HG03432 (cell line): ENCODE measurements around the gene ANXA3.
"Not testable (repeated sequence)": the region's sequence is repeated elsewhere in the genome, so short reads cannot be mapped to it uniquely, and the experiment has no call there.

Source experiments
- ATAC-seq: cut with Tn5 transposase; IDR thresholded peaks from one replicate; pipeline ENCODE4 v1.9.1; 2021; ENCODE audit warnings: mild to moderate bottlenecking, moderate library complexity; ENCODE audit not compliant: unreplicated experiment

Gene ANXA3

DNA sequence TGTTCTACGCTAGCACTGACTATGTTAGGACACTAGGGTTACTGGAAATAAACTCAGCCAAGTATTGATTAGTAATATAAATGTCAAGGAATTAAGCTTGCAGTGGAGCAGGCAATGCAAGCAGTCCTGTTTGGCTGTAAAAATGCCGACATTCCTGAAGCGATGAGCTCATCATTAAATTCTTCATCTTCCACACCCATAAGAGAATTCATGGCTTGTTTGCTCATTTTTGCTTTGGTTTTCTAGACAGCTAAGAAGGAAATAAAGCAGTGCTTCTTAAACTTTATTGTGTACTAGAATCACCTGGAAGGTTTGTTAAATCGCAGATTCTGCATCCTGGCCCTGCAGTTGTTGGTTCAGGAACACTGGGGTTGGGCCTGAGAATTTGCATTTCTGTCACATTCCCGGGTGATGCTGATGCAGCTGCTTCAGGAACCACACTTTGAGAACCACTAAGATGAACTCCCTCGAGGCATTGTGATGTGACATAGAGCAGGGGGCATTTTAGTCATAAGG lies 17.8 kb downstream of the ANXA3 start:
- no peak for ATAC-seq

DNA sequence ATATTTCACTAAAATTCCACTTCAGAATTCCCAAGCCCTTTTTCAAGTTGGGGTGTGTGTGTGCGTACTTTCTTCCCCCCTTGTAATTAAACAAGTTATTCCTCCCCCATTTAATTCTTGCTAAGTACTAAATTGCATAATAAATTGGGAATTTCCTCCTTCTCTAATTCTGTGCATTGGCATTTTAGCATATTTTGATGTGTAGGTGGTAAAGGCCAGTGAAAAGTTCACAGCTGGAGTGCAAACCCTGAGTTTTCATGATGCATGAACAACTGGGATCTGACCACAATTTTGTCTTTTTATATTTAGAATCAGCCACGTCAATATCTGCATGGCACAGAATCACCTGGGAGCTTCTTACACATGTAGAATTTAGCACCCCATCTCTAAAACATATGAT lies 18.5 kb downstream of the ANXA3 start:
- ATAC-seq = no peak

DNA sequence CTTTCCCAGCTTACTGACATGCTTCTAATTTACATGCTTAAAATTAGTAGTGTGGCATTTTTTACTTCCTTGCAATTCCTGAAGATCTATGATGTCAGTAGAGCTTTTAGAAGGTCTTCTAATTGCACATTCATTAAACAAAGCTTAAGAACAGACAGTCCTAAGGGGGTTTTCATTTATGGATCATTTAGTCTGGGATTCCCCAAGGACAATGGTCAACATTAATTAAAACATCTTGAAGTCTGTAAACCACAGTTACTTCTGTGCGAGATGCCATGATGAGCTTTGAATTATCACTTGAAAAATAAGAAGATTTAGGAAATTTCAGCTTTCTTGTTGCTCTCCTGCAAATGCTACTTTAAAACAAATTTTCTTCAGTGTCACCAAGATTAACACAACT lies 20.2 kb downstream of the ANXA3 start:
- ATAC-seq = no peak

DNA sequence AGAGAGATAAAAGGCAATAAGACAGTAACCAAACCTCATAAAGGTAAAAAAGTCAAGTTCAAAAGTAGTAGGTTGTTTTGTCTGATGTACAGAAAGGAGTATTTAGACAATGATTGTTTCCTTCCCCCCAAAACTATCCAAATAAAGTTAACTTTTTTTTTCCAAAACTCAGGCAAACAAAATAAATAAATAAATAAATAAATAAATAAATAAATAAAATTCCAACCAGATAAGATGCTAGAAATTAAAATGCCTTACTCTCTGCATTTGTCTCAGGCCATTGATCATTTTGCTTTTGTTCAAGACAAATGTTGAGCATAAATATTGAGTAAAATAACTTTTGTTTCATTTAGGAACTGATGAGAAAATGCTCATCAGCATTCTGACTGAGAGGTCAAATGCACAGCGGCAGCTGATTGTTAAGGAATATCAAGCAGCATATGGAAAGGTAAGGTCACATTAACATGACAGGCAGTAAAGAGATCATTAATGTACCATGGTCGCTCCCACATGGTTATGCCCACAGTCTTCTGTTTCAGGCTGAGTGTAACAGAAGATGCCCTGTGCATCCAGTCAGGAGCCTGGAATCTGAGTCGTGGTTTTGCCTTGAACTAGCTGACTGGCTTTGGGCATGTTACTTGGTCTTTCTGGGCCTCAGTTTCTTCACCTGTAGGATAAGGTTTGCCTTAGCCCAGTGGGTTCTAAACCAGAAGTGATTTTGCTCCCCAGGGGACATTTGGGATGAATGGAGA lies 27.3 kb downstream of the ANXA3 start:
- no peak for ATAC-seq

DNA sequence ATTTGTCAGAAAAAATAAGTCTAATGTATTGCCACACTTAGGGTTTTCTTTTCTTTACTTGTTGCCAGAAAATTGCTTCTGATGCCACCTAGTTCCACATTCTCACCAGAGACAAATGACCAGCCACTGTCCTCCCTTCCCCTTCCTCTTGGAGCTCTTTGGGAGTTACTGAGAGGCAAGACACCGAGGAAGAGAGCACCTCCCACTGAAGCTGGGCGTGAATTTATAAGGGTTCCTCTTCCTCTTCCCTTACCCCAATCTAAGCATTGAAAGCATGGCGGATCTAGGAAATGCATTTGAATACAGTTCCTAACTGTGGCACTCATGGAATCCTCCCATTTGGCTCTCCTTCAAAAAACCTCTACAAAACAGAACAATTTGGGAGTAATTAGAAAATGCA lies 30.0 kb downstream of the ANXA3 start:
- ATAC-seq = no peak

DNA sequence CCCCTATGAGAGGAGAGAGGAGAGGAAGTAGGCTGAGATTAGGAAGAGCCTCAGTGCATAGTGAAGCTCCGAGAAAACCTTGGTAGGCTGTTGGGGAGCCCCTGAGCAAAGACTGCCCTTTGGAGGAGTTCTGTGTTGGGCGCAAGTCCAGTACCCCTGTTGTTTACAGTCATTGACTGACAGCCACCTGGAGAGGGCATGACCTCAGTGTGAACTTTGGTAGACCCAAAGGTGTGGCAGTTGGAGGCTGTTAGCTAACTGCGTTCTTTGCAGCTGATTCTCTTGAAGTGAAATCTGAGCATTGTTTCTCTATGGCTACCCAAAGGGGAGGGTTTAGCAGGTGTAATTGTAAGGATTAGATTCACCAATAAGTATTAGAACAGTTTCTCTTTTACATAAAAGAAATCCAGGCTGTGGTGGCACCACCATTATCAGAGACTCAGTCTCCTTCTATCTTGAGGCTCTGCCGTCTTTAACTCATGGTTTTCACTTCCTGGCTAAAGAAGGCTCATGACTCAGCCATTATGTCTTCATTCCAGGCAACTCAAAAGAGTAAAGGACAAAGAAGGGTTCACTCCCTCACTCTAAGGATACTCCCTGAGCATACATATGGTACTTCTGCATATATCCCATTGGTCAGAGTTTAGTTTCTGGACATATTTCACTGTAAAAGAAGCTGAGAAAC lies 33.4 kb downstream of the ANXA3 start:
- ATAC-seq = no peak

DNA sequence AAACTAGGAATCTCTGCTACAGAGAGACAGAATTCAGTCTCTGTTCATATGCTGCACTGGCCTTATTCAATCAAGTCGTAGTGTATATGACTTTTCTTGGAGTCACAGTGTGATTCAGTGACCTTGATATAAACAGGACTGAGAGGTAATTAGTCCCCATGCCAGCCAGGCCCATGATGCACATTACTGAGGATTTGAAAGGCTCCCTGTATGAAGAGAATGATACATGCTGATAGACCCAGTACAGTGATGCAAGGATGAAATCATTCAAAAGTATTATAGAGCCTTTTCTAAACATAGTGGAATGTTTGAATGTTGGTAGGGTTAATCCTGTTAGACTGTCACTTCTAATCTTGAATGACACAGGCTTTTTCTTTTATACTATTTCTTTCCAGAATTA lies 34.1 kb downstream of the ANXA3 start:
- ATAC-seq = no peak

DNA sequence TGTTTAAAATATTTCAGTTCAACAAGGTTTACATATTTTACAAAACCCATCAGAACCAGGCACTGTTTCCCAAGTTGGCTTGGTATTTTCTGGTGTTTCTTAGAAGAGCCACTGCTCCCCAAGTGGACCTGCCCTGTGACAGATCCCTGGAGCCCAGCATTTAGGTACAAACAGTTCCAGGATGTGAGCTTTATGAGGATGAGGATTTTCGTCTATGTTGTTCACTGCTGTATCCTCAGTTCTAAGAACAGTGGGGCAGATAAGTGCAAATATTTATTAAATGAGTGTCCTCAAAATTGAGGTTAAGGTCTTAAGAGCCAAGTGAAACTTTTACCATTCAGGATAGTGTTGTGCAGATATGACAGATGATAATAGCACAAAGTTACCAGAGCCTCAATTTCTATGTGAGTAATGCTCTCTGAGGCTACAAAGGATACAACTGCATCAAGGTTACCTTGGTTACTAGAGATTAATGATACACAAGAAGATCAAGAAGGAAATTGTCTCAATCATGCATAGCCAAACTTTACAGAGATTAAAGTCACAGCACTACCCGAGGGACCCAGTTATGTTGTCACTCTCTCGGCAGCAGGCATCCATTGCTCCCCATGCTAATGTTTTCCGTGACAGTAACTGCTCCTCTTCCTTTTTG lies 37.5 kb downstream of the ANXA3 start:
- ATAC-seq = no peak

DNA sequence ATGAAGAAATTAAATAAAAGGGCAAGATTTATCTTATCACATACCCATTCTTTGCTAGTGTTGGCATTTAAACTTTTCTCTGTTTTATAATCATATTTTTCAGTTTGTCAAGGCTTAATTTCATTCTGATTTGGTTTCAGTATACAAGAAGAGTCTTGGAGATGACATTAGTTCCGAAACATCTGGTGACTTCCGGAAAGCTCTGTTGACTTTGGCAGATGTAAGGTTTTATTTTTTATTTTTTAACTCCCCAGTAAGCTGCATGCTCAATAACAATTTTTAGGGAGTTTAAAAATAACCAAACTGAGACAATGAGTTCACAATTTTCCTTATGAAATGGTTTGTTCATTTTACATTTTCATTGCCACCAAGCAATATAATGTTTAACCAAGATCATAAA lies 39.8 kb downstream of the ANXA3 start:
- no peak for ATAC-seq

DNA sequence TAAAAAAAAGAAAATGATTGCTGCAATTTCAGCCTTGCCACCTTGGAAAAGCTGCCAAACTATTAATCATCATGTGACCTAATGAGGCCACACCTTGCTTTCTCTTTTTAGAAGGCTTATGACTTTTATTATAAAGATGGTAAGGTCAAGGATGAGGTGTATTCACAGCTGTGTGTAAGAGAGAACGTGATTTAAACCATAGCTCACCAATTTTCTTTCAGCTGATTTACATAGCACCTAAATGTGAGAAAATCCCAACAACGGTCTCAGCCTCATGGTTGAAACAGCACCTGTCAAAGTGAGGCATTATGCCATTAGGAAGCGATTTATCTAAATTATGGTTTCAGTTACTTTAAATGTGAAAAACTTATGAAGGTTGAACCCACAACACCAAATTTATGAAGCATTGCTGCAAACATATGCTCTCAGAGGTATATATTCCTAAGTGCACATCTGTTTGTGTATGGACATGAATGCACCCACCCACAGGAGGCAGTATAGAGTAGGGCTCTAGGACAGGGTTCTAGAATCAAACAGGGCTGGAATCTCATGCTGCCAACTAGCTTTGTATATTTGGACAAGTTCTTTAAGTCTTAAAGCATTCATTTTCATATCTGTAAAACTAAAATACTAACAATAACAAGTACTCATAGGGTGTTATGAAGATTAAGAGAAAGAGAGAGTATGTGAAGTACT lies 40.7 kb downstream of the ANXA3 start:
- peak; percentile 65 for ATAC-seq

DNA sequence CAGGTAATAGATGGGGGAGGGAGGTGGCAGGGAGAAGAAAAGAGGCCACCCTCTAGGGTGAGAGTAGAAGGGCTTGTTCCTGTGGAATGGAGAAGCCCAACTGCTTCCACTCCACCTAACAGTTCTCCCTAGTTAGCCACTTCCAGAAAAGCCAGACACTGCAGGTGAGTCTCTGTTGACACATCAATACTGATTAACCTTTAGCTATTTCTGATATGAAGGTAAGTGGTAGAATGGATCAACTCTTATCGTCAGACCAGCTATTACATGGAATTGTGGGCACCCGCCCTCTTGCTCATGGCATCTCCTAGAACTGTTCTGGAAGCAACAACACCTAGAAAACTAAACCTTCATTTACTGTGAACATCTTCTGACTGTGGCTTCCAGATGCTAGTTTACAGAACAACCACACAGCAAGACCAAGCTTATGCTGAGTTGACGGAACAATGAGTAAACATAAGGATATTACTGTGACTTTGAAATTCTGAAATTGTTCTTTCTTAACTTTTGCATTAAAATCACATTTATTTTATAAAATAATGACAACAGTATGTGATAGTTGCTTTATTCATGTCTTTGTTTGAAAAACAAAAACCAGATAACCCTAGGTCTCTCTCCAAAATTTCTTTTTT lies 44.7 kb downstream of the ANXA3 start:
- no peak for ATAC-seq

DNA sequence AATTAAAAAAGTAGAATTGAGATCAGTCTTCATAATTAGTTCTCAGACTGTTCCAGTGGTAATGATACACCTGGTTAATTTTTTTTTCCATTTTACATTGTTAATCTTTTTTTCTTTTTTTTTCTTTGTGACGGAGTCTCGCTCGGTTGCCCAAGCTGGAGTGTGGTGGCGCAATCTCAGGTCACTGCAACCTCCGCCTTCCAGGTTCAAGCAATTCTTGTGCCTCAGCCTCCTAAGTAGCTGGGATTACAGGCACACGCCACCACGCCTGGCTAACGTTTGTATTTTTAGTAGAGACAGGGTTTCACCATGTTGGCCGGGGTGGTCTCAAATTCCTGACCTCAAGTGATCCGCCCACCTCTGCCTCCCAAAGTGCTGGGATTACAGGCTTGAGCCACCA lies 46.9 kb downstream of the ANXA3 start:
- not testable (repeated sequence) for ATAC-seq

DNA sequence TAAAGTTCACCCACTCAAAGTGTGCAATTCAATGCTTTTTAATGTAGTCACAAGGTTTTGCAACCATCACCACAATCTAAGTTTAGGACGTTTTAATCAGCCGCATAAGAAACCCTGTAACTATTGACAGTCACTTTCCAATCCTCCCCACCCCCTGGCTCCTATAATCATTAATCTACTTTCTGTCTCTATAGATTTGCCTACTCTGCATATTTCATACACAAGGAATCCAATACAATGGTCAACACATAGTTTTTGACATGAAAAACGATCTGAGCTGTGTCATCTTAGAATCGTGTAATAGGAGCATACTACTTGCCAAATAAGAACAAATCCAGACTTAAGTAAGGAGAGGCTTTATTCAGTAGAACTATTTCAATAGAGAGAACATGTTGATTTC lies 47.6 kb downstream of the ANXA3 start:
- ATAC-seq = no peak

DNA sequence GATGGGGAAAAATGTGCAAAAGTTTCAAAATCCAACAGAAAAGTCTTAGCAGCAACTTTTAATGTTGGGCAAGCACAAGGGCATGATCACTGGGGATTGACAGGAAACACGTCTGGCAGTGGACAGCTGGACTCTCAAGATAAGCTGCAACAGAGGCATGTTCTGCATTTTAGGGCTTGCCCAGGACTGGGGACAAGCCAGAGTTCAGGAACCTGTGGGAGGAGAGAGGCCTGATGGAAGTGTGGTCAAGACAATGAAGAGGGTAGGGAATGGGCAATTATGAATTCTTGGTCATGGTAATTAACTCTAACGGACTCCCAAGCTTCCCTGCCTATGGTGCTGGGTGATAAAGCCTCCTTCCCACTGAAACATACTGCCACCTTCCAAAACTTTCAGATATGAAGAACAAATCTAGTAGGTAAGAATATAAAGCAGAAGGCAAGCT lies 48.4 kb downstream of the ANXA3 start:
- no peak for ATAC-seq

DNA sequence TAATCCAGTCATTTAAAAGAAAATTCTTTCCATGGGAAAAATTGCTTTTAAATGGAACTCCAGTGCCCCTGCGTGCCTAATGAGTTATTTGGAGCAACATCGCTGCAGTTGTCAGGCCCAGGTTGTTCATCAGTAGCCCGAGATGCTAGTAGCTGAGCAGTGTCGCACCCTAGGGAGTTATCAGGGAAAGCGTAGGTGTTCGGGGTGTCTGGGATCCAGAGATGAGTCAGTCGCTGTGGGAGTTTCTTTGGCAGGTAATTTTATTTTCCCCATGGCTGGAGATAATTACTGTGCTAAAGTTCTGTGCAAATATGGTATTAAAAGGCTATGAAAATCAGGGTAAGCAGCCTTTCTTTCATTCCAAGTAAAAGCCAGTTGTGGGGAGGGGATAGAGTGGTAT lies 49.4 kb downstream of the ANXA3 start:
- peak; percentile 96 for ATAC-seq

DNA sequence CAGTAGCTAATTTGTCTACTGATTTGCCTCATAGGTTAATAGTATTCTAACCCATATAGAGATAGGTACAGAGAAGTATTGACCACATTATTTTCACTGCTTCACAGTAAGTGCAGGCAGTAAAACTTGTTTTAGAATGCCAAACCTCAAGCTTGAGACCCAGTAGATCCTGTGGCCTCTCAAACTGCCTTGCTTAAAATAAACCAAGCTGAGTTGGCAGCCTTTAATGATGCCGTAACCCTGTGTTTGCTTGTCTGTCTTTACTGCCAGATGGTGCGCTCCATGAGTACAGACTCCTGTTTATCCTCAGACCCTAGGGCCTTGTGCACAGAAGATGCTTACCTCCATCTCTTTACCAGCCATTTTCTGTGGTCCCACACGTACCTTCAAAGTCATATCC lies 50.8 kb downstream of the ANXA3 start:
- ATAC-seq = no peak

DNA sequence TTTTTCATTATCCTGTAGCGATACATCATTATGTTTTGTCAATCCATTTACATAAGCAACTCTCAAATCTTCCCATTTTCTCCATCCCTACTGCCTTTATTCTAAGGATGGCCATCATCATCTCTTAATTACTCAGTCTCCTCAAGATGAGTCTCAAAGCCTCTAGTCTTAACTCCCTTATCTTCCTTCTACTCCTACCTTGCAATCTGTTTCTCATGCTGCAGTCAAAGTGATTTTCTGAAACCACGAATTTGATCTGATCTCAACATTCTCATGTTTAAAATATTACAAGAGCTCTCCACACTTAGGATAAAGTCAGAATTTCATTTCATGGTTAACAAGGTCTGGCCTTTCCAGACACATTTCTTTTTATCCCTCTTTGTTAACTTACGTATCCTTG lies 51.8 kb downstream of the ANXA3 start:
- no peak for ATAC-seq

DNA sequence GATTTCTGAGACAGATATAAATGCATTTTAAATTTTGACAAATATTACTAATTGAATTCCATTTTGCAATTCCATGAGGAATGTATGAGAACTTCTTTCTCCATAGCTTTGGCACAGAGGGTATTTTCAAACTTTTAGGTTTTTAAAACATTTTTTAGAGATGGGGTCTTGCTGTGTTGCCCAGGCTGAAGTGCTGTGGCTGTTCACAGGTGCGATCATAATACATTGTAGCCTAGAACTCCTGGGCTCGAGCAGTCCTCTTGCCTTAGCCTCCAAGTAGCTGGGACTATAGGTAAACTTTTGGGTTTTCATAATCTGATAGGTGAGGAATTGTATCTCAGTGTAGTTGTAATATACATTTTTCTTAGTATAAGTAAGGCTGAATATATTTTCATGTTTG lies 53.4 kb downstream of the ANXA3 start:
- ATAC-seq = no peak

DNA sequence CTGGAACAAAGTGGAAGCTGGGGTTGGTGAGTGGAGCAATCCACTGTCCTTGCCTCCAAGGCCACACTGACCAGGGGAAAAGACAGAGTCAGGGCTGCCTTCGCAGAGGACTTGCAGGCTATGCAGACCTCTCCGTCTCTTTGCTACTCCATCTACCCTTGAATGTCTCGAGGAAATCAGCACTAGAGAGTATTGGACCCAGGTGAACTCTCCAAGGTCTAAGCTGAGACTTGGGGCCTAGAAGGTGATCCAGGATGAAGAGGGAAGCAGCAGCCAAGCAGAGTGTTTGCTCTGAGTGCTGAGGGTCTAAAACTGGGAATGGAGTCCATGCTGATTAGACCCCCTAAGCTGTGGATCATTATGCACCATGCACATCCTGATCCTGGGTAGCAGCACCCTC lies 54.5 kb downstream of the ANXA3 start:
- no peak for ATAC-seq

DNA sequence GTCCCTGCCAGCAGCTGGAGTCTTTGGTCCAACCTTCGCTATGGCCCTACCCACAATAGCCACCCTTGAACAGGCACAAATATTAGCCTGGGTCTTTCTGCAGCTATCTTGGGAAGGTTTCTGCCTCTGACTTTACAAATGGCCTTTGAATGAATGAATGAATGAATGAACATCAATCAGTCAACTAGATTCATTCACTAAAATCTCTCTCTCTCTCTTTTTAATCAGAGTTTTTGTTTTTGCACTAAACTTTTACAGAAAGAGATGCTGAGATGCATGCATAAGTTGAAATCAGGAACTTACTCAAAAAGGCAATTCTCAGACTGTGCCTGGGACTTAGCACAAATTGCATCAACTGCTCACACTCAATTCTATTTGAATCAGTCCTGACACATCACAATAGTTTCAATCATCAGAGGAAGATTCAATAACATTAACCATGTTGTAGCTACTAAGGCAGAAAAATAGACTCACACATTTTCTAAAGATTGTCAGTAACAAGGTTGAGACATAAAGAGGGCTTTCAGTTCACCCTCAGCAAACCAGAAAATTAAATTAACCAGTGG lies 55.0 kb downstream of the ANXA3 start:
- ATAC-seq = no peak

DNA sequence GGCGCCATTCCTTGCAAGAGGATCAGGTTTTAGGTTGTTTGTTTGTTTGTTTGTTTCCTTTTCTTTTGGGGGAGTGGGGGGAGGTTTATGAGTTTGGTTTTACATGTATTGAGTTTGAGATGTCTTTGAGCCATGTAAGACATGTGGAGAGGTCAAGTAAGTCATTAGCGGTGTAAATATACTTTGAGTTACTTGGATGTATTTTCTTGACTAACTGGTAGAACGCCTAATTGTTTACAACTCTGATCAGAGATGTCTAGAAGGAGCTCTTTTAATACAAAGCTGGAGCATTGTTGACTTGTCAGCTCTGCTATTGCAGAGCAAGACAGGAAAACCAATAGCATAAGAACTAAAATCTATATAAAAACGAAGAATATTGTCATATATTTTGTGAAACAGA lies 57.1 kb downstream of the ANXA3 start:
- ATAC-seq = no peak
